T-helper 17 cell (primary cell): ENCODE data around the gene ACOT7. TPM values are rescaled to one million over a fixed set of nuclear protein-coding genes. Genes with fewer than 3 reads are reported as not detected.

Source experiments
- ATAC-seq: fragments of 150-1000 bp; cut with Tn5 transposase; 2 replicates; pipeline ENCODE4 v1.10.0; 2021; ENCODE audit warnings: mild to moderate bottlenecking, moderate library complexity
- DNase-seq, 3 donors: peaks; one replicate each; pipeline versions ENCODE4 v3.0.0 to v3.0.0-alpha.2; 2020 to 2021
- H3K9me3 ChIP-seq: one replicate; pipeline ENCODE4 v1.7.0; 2013; ENCODE audit warnings: low read length, mild to moderate bottlenecking; ENCODE audit not compliant: control insufficient read depth, poor library complexity, severe bottlenecking
- H3K27ac Mint-ChIP-seq: one replicate; pipeline ENCODE4 v1.8.0; 2022; ENCODE audit warnings: mild to moderate bottlenecking, moderate library complexity, mixed read lengths
- H3K27me3 Mint-ChIP-seq: one replicate; pipeline ENCODE4 v1.8.0; 2022; ENCODE audit warnings: mixed read lengths
- H3K36me3 Mint-ChIP-seq: one replicate; pipeline ENCODE4 v1.8.0; 2022; ENCODE audit warnings: low read depth, mixed read lengths
- H3K4me1 Mint-ChIP-seq: one replicate; pipeline ENCODE4 v1.8.0; 2022; ENCODE audit warnings: mild to moderate bottlenecking, mixed read lengths
- H3K4me3 Mint-ChIP-seq: one replicate; pipeline ENCODE4 v1.8.0; 2022; ENCODE audit warnings: mild to moderate bottlenecking, moderate library complexity, mixed read lengths
- total RNA-seq, 4 donors: library from RNA in 2 of 4; stranded (reverse) in 2 of 4; gene quantifications; one replicate each; pipeline ENCODE4 v1.2.3 and lab custom pipeline; 2022 to 2026

ACOT7 gene
- total RNA-seq, 2 donors from 2014 or later, result 4.9 to 7.1 TPM

- no peaks in the 10 kb centered on the region for H3K9me3 ChIP-seq
- Mint-ChIP-seq H3K27me3 (no peaks in the 10 kb centered on the region), H3K36me3 (peaks cover 6% of the 10 kb centered on the region), H3K4me1 (peaks cover 2% of the 10 kb centered on the region), H3K4me3 (no peak overlapping the region), H3K27ac (no peak overlapping the region)
- DNase-seq (no peak), ATAC-seq (no peak)
Observed at GRCh38 chr1:6276811-6277555, 116.6 kb downstream of the ACOT7 start.

- no peak for DNase-seq
- H3K4me3 Mint-ChIP-seq, result no peak overlapping the region
- no peaks in the 10 kb centered on the region for H3K9me3 ChIP-seq
- H3K4me1 Mint-ChIP-seq, result peaks cover 2% of the 10 kb centered on the region
- no peaks in the 10 kb centered on the region for H3K27me3 Mint-ChIP-seq
- peaks cover 6% of the 10 kb centered on the region for H3K36me3 Mint-ChIP-seq
- H3K27ac Mint-ChIP-seq, result no peak overlapping the region
- ATAC-seq, result no peak
Observed at GRCh38 chr1:6275826-6276782, 117.5 kb downstream of the ACOT7 start.

GRCh38 chr1:6274622-6275139 is 118.9 kb downstream of the ACOT7 start:
- Mint-ChIP-seq H3K4me3 (no peak overlapping the region), H3K36me3 (peaks cover 6% of the 10 kb centered on the region), H3K4me1 (peaks cover 2% of the 10 kb centered on the region), H3K27me3 (no peaks in the 10 kb centered on the region), H3K27ac (no peak overlapping the region)
- DNase-seq, result no peak
- ATAC-seq, result no peak
- H3K9me3 ChIP-seq, result no peaks in the 10 kb centered on the region

- peaks cover 4% of the 10 kb centered on the region for H3K36me3 Mint-ChIP-seq
Observed at GRCh38 chr1:6274102-6274501, 119.5 kb downstream of the ACOT7 start.

GRCh38 chr1:6273380-6273891 is 120.1 kb downstream of the ACOT7 start:
- ATAC-seq (no peak), DNase-seq (no peak)
- no peaks in the 10 kb centered on the region for H3K27me3 Mint-ChIP-seq
- no peak overlapping the region for H3K4me3 Mint-ChIP-seq
- H3K36me3 Mint-ChIP-seq, result no peaks in the 10 kb centered on the region
- H3K27ac Mint-ChIP-seq, result no peak overlapping the region
- H3K9me3 ChIP-seq, result no peaks in the 10 kb centered on the region
- peaks cover 2% of the 10 kb centered on the region for H3K4me1 Mint-ChIP-seq

More at GRCh38 chr1:6274102-6274501, 119.5 kb downstream of the ACOT7 start:
- DNase-seq (no peak), ATAC-seq (no peak)
- Mint-ChIP-seq H3K4me3 (no peak overlapping the region), H3K27ac (no peak overlapping the region), H3K4me1 (peaks cover 2% of the 10 kb centered on the region), H3K27me3 (no peaks in the 10 kb centered on the region)
- no peaks in the 10 kb centered on the region for H3K9me3 ChIP-seq

GRCh38 chr1:6272868-6273267 is 120.7 kb downstream of the ACOT7 start:
- peaks cover 2% of the 10 kb centered on the region for H3K4me1 Mint-ChIP-seq
- H3K4me3 Mint-ChIP-seq, result no peak overlapping the region
- H3K9me3 ChIP-seq, result no peaks in the 10 kb centered on the region
- no peak overlapping the region for H3K27ac Mint-ChIP-seq
- no peak for ATAC-seq
- no peak for DNase-seq
- no peaks in the 10 kb centered on the region for H3K27me3 Mint-ChIP-seq
- no peaks in the 10 kb centered on the region for H3K36me3 Mint-ChIP-seq

- Mint-ChIP-seq H3K27me3 (no peaks in the 10 kb centered on the region), H3K36me3 (no peaks in the 10 kb centered on the region), H3K4me3 (no peak overlapping the region), H3K27ac (no peak overlapping the region), H3K4me1 (peaks cover under 1% of the 10 kb centered on the region)
- ATAC-seq (no peak), DNase-seq (no peak)
- no peaks in the 10 kb centered on the region for H3K9me3 ChIP-seq
Observed at GRCh38 chr1:6272452-6272851, 121.1 kb downstream of the ACOT7 start.

GRCh38 chr1:6271554-6271953 is 122.0 kb downstream of the ACOT7 start:
- DNase-seq (no peak), ATAC-seq (no peak)
- no peaks in the 10 kb centered on the region for H3K4me1 Mint-ChIP-seq
- no peak overlapping the region for H3K4me3 Mint-ChIP-seq
- H3K27me3 Mint-ChIP-seq, result no peaks in the 10 kb centered on the region
- no peaks in the 10 kb centered on the region for H3K36me3 Mint-ChIP-seq
- H3K27ac Mint-ChIP-seq, result no peak overlapping the region
- H3K9me3 ChIP-seq, result no peaks in the 10 kb centered on the region

GRCh38 chr1:6271006-6271405 is 122.6 kb downstream of the ACOT7 start:
- no peaks in the 10 kb centered on the region for H3K36me3 Mint-ChIP-seq

GRCh38 chr1:6270401-6270800 is 123.2 kb downstream of the ACOT7 start:
- Mint-ChIP-seq H3K36me3 (no peaks in the 10 kb centered on the region), H3K4me3 (no peak overlapping the region), H3K27me3 (no peaks in the 10 kb centered on the region), H3K4me1 (no peaks in the 10 kb centered on the region), H3K27ac (no peak overlapping the region)
- H3K9me3 ChIP-seq, result no peaks in the 10 kb centered on the region
- ATAC-seq, result no peak
- DNase-seq, result no peak

More at GRCh38 chr1:6271006-6271405, 122.6 kb downstream of the ACOT7 start:
- H3K27me3 Mint-ChIP-seq, result no peaks in the 10 kb centered on the region
- no peak for DNase-seq
- no peak overlapping the region for H3K4me3 Mint-ChIP-seq
- H3K27ac Mint-ChIP-seq, result no peak overlapping the region
- no peaks in the 10 kb centered on the region for H3K4me1 Mint-ChIP-seq
- ATAC-seq, result no peak
- no peaks in the 10 kb centered on the region for H3K9me3 ChIP-seq

GRCh38 chr1:6269720-6270400 is 123.7 kb downstream of the ACOT7 start:
- Mint-ChIP-seq H3K4me1 (no peaks in the 10 kb centered on the region), H3K4me3 (no peak overlapping the region), H3K36me3 (no peaks in the 10 kb centered on the region), H3K27me3 (no peaks in the 10 kb centered on the region), H3K27ac (no peak overlapping the region)
- DNase-seq, result no peak
- no peak for ATAC-seq
- no peaks in the 10 kb centered on the region for H3K9me3 ChIP-seq

- Mint-ChIP-seq H3K27ac (no peak overlapping the region), H3K4me1 (no peaks in the 10 kb centered on the region), H3K36me3 (no peaks in the 10 kb centered on the region), H3K27me3 (no peaks in the 10 kb centered on the region), H3K4me3 (no peak overlapping the region)
- ATAC-seq (no peak), DNase-seq (no peak)
- H3K9me3 ChIP-seq, result no peaks in the 10 kb centered on the region
Observed at GRCh38 chr1:6269296-6269695, 124.3 kb downstream of the ACOT7 start.

GRCh38 chr1:6268415-6268814 is 125.2 kb downstream of the ACOT7 start:
- no peaks in the 10 kb centered on the region for H3K9me3 ChIP-seq
- no peaks in the 10 kb centered on the region for H3K27me3 Mint-ChIP-seq
- H3K27ac Mint-ChIP-seq, result no peak overlapping the region
- no peaks in the 10 kb centered on the region for H3K4me1 Mint-ChIP-seq
- ATAC-seq (no peak), DNase-seq (no peak)
- no peaks in the 10 kb centered on the region for H3K36me3 Mint-ChIP-seq
- H3K4me3 Mint-ChIP-seq, result no peak overlapping the region
